Esophagus squamous epithelium (tissue), 5 donors: ENCODE measurements around the gene VPS35. TPM values are rescaled to one million over a fixed set of nuclear protein-coding genes. Genes with fewer than 3 reads are reported as not detected.

Experiments used
- DNase-seq: peaks from one replicate; lab custom pipeline; 2025; lab: John Stamatoyannopoulos, UW
- H3K27ac ChIP-seq, 4 donors: fragments of 200-600 bp; sonication (generic); one replicate each; pipeline ENCODE4 v1.5.1; 2016 to 2019; ENCODE audit warnings: mild to moderate bottlenecking in 1 of 4
- H3K27me3 ChIP-seq, 4 donors: fragments of 200-600 bp; sonication (generic); 1 replicate in 3 of 4; 2 replicates in 1 of 4; pipeline versions ENCODE4 v1.5.1 to v1.6.0; 2017 to 2021; ENCODE audit warnings: antibody characterized with exemption in 1 of 4
- H3K36me3 ChIP-seq, 3 donors: fragments of 200-600 bp; sonication (generic); one replicate each; pipeline ENCODE4 v1.5.1; 2016 to 2019
- H3K4me1 ChIP-seq, 3 donors: fragments of 200-600 bp; sonication (generic); one replicate each; pipeline ENCODE4 v1.5.1; 2017 to 2019
- H3K4me3 ChIP-seq, 4 donors: fragments of 200-600 bp; sonication (generic); 1 replicate in 3 of 4; 2 replicates in 1 of 4; pipeline ENCODE4 v1.5.1; 2016 to 2019; ENCODE audit warnings: mild to moderate bottlenecking in 2 of 4, moderate library complexity in 1 of 4
- H3K9me3 ChIP-seq, 3 donors: fragments of 200-600 bp; sonication (generic); one replicate each; pipeline ENCODE4 v1.5.1; 2016 to 2019
- POLR2A ChIP-seq, 4 donors: fragments of 450-650 bp; IDR thresholded peaks; one replicate each; pipeline ENCODE4 v1.6.1; 2017; ENCODE audit warnings: antibody characterized with exemption in 4 of 4, mild to moderate bottlenecking in 4 of 4, moderate library complexity in 3 of 4
- WGBS, 2 donors: methylation state at CpG; one replicate each; pipeline ENCODE4 v1.1.5; 2018; 5-methylcytosine and 5-hydroxymethylcytosine counted together
- intact Hi-C: fragments of 100-400 bp; cut with DNase I; formaldehyde crosslinking; loops from one replicate; pipeline ENCODE4 v1.15.0; 2022
- total RNA-seq, 4 donors: library from RNA; depleted of rRNA; stranded (reverse); fragments of >200 nt; gene quantifications; one replicate each; pipeline ENCODE4 v1.1.0, GENCODE V29; 2016
- TF ChIP-seq, protein P1 (sequence below), 6 experiments: fragments of 450-650 bp in 4 of 6; fragments of 200-600 bp in 2 of 6; sonication (generic) in 2 of 6; IDR thresholded peaks; one replicate each; pipeline ENCODE4 v1.5.1; 2016 to 2019; ENCODE audit warnings: antibody characterized with exemption in 6 of 6, mild to moderate bottlenecking in 4 of 6, moderate library complexity in 4 of 6
- donor health status: DM: yes; HTN: yes; CAD: no.

The VPS35 gene
- total RNA-seq: 100 to 1,000 TPM in 1 of 4 donors, 10 to 100 TPM in 3; 34.0 to 129 (median 88.0) TPM

GRCh38 chr16:46688654-46689364 is at the start of gene VPS35:
TSS of gene VPS35 (minus strand) at chr16:46689178. CDS start at chr16:46689133, 45 bp downstream.
- peak; percentile 98 for DNase-seq
- TF ChIP-seq, protein P1, sequence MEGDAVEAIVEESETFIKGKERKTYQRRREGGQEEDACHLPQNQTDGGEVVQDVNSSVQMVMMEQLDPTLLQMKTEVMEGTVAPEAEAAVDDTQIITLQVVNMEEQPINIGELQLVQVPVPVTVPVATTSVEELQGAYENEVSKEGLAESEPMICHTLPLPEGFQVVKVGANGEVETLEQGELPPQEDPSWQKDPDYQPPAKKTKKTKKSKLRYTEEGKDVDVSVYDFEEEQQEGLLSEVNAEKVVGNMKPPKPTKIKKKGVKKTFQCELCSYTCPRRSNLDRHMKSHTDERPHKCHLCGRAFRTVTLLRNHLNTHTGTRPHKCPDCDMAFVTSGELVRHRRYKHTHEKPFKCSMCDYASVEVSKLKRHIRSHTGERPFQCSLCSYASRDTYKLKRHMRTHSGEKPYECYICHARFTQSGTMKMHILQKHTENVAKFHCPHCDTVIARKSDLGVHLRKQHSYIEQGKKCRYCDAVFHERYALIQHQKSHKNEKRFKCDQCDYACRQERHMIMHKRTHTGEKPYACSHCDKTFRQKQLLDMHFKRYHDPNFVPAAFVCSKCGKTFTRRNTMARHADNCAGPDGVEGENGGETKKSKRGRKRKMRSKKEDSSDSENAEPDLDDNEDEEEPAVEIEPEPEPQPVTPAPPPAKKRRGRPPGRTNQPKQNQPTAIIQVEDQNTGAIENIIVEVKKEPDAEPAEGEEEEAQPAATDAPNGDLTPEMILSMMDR (IDR thresholded peaks at IDR 0.05): peak in 1 of 6 experiments; percentile 11
- TF ChIP-seq POLR2A (IDR thresholded peaks at IDR 0.05): peak in 3 of 4 donors; percentile 55 to 88 (median 75)
- WGBS, 2 donors: 0 to 2% methylated on average over 11 to 14 of the region's 54 CpGs
- Histone ChIP-seq H3K27me3 (no peaks in the 10 kb centered on the region), H3K27ac (peak within 1 kb of the TSS; percentile 93 to 98 (median 96)), H3K4me1 (peaks cover 7 to 59% (median 23%) of the 10 kb centered on the region in 3 donors), H3K9me3 (no peaks in the 10 kb centered on the region), H3K4me3 (peak within 1 kb of the TSS; percentile 83 to 94 (median 88)), H3K36me3 (no peaks in the 10 kb centered on the region)
- intact Hi-C loops: loop anchor here (5.0 kb wide), 1 partner anchor 143 kb away; the partner anchor contains the start of gene C16orf87

GRCh38 chr16:46737621-46738214 is 48.7 kb upstream of the VPS35 start:
- no peak for DNase-seq
- WGBS, 2 donors: 100% methylated on average over 1 to 2 of the region's 14 CpGs
- intact Hi-C loops: no loop called here
- Histone ChIP-seq H3K9me3 (no peaks in the 10 kb centered on the region), H3K36me3 (no peaks in the 10 kb centered on the region), H3K4me1 (no peaks in the 10 kb centered on the region), H3K27ac (no peak overlapping the region), H3K27me3 (no peaks in the 10 kb centered on the region), H3K4me3 (no peak overlapping the region)
- no peak for TF ChIP-seq POLR2A (IDR thresholded peaks at IDR 0.05)
- TF ChIP-seq, protein P1 (IDR thresholded peaks at IDR 0.05): no peak

GRCh38 chr16:46736695-46737094 is 47.7 kb upstream of the VPS35 start:
- H3K27ac ChIP-seq: no peak overlapping the region
- intact Hi-C loops: no loop called here
- no peaks in the 10 kb centered on the region for H3K9me3 ChIP-seq
- no peaks in the 10 kb centered on the region for H3K4me1 ChIP-seq
- H3K36me3 ChIP-seq: no peaks in the 10 kb centered on the region
- WGBS, 2 donors: 60 to 77% methylated on average over 1 to 4 of the region's 12 CpGs
- TF ChIP-seq, protein P1 (IDR thresholded peaks at IDR 0.05): no peak
- TF ChIP-seq POLR2A (IDR thresholded peaks at IDR 0.05): no peak
- H3K27me3 ChIP-seq: no peaks in the 10 kb centered on the region
- H3K4me3 ChIP-seq: no peak overlapping the region
- DNase-seq: no peak

DNA sequence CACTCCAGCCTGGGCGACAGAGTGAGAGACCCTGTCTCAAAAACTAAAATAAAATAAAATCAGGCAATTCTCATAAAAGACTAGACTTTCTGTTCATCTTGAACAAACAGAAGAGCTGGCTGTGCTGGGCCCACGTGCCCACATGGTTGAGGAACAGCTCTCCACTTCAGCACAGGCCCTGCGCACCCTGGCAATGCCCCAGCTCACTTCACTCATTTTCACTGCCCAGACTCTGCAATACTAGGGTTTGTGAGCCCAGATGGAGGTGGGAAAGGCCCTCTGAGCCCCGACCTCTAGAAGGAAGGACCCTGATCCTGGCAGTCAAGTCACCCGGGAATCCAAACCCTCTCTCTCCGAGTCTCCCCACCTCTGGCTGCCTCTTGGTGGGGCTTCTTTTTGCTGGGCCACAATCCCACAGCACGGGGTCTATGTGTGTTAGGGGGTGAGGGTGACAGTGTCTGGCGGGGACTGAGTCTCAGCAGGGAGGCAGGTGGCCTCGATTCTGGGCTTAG is 44.4 kb upstream of the VPS35 start:
- H3K36me3 ChIP-seq: no peaks in the 10 kb centered on the region
- WGBS, 2 donors: 88 to 92% methylated on average over 2 to 6 of the region's 9 CpGs
- intact Hi-C loops: no loop called here
- DNase-seq: no peak
- TF ChIP-seq, protein P1 (IDR thresholded peaks at IDR 0.05): no peak
- no peak for TF ChIP-seq POLR2A (IDR thresholded peaks at IDR 0.05)
- no peaks in the 10 kb centered on the region for H3K27me3 ChIP-seq
- no peak overlapping the region for H3K4me3 ChIP-seq
- no peaks in the 10 kb centered on the region for H3K9me3 ChIP-seq
- no peaks in the 10 kb centered on the region for H3K4me1 ChIP-seq
- no peak overlapping the region for H3K27ac ChIP-seq

DNA sequence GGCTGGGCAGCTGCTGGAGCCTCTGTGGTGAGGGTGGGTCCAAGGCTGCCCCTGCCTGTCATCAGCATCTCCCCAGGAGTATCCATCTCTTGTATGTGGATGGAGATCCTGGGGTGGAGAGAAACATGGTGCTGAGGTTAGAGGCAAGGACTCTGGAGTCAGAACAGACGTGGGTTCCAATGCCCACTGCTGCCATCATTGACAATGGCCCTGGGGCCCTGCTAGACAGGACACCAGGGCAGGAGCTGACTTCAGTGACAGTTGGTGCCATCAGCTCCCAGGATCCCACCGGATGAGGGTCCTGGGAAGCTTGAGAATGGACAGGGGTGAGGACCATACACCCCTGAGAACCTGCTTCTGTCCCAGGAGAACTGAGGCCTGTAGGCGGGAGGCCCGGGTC is 43.6 kb upstream of the VPS35 start:
- no peak for DNase-seq
- no peaks in the 10 kb centered on the region for H3K36me3 ChIP-seq
- H3K9me3 ChIP-seq: no peaks in the 10 kb centered on the region
- H3K27ac ChIP-seq: no peak overlapping the region
- no peaks in the 10 kb centered on the region for H3K27me3 ChIP-seq
- H3K4me3 ChIP-seq: no peak overlapping the region
- WGBS, 2 donors: 72% methylated on average over 3 of the region's 4 CpGs; no CpG with 5 or more reads in 1 of the 2 donors
- TF ChIP-seq, protein P1 (IDR thresholded peaks at IDR 0.05): no peak
- TF ChIP-seq POLR2A (IDR thresholded peaks at IDR 0.05): no peak
- no peaks in the 10 kb centered on the region for H3K4me1 ChIP-seq
- intact Hi-C loops: no loop called here
